ENCODE data around the gene SLC26A9.

SLC26A9 gene

DNA sequence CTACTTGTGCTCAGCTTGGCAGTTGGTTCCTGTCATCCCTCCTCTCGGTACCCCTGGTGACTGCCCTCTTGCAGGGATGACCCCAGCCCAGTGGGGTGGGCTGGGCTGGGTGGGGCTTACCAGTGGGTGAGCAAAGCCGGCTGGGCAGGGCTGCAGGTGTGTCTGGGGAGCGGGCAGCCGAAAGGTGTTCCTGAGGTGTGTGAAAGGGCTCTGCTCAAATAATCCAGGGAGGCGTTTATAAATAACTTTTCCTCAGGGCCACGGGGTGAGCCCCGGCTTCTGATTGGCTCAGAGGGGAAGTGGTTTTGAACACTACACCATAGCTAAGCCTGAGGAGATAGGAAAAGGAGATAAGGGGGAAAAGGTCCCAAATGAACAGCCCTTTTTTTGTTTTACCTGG is at the start of gene SLC26A9:
TSS of gene SLC26A9 (minus strand) at position 212 of the 400 bp plus-strand sequence. CDS start 7,636 bp downstream, outside the sequence.
- no peak for DNase-seq (ENCODE audit: low spot score)

DNA sequence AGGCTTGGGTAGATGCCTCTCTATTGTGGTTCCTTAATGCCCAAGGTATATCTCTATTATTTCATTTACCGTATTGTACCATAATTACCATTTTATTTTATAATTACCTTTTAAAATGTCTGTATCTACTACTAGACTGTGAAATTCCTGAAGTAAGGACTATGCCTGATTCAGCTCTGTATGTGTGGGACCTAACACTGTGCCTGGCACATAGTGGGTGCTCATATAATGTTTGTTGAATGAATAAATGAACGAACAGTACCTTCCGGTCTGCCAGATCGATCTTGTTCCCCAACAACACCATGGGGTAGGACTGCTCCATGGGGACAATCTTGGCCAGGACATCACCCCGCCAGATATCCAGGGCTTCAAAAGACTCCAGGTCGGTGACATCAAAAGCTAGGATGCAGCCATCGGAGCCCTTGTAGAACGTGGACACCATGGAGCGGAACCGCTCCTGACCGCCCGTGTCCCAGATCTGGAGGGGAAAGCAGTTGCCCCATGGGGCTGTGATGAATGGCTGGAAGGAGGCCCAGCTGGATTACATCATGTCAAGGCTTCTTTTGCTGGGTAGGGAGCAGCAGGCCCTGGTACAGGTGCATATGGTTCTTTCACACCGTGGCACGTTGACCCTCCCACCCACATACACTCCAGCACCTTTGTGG is 49.1 kb upstream of the SLC26A9 start:
- no peak for DNase-seq (ENCODE audit: low spot score)

DNA sequence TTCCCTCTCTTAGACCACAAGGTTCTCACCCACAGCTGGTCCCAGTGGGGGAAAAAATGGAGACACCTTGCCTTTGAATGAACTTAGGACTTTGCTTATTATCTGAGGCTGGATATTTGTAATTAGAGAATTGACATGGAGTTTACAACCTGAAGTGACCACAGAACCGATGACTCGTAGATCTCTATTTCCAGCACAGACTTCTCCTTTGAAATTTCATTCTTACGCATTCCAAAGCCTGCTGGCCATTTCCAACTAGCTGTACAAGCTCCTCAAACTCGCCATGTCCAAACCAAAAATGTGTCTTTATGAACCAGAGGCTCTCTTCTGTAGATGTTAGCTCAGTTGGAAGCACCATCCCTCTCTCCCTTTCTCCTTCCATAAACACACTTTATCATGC is 48.0 kb upstream of the SLC26A9 start:
- DNase-seq (ENCODE audit: low spot score), result no peak

DNA sequence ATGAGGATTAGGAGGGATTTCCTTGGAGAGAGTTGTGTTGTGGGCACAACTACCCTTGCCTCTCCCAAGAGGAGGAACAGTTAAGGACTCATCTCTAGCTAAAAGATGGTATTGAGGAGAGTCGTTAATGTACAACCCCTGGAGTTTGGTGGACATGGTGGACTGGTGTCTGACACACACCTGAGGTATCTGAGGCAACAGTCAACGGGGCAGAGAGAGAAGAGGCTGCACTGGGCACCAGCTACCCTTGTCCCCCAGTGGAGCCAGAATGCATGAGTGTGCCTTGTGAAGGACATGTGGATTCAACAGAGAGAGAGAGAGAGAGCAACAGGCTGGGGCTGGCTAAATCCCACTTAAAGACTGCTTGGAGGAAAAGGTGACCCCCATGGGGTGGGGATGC is 47.0 kb upstream of the SLC26A9 start:
- DNase-seq (ENCODE audit: low spot score), result no peak

- DNase-seq (ENCODE audit: low spot score), result no peak
Measured at GRCh38 chr1:205989786-205990185, 46.5 kb upstream of the SLC26A9 start.

DNA sequence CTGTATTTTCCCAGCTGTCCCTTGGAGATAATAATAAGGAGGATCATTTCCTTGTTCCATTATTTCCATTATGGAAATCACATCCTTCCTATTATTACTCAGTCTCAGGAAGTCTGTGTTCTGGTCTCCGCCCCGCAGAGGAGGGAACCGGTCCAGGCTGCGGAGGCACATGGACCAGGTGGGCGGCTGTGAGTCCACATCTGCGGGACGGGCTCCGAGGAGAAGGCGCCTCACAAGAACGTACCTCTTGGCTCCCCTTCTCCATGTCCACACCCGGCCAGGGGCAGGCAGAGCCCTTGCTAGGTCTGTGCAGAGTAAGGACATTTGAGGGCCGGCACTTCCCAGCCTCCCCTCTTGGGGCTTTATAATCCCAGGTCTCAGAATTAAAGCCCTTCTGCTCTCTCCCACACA is 45.3 kb upstream of the SLC26A9 start:
- DNase-seq (ENCODE audit: low spot score), result no peak

DNA sequence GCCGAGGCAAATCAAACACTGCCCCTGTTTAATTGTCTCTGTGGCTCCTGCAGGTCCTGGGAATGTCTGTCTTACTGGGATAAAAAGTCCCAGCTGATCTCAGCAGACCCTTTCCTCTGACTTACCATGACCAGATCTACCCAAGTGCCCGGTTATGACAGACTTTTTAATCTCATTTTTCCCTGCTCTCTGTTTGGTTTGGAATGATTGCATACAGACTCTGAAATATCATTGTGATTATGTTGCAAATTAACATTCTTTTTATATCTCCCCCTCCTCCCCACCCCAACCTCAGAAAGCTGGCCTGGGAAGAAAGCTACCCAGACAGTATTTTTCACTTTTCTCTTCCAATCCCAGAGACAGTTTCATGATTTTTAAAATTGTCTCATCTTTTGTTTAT is 43.6 kb upstream of the SLC26A9 start:
- no peak for DNase-seq (ENCODE audit: low spot score)

GRCh38 chr1:205986292-205986691 is 43.0 kb upstream of the SLC26A9 start:
- DNase-seq (ENCODE audit: low spot score), result no peak

DNA sequence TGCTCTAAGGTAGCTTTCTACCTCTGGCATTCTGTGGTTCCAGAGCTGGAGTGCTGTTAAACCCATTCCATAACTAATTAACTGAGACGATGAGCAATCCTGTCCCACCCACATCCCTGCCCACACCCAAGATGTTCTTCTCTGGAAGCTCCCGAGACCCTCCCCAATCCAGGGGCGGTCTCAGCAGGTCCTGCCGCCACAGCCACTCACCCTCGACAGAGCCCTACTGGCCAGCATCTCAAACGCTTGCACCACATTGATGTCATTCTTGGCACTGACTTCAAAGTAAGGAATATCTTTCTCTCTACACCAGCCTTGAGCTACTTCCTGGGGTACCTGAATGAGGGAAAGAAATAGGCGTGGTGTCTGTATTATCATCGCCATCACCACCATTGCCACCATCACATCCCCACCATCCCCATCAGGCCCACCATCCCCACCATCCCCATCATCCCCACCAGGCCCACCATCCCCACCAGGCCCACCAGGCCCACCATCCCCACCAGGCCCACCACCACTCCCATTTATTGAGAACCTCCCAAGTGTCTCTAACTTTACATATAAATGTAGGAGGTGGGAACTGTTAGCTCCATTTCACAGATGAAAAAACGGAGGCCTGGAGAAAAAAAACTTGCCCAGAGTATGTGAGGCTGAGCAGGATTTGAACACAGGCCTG is 42.2 kb upstream of the SLC26A9 start:
- no peak for DNase-seq (ENCODE audit: low spot score)

GRCh38 chr1:205983925-205984725 is 40.9 kb upstream of the SLC26A9 start:
- DNase-seq (ENCODE audit: low spot score), result peak; percentile 82

DNA sequence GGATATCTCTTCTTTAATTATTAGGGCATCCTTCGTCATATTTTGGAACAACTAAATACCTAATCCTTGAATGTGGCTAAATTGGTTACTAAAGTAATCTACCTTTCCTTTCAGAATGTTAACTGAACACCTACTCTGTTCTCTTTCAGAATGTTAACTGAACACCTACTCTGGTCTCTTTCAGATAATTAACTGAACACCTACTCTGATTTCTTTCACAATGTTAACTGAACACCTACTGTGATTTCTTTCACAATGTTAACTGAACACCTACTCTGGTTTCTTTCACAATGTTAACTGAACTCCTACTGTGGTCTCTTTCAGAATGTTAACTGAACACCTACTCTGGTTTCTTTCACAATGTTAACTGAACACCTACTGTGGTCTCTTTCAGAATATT is 38.0 kb upstream of the SLC26A9 start:
- DNase-seq (ENCODE audit: low spot score), result no peak

DNA sequence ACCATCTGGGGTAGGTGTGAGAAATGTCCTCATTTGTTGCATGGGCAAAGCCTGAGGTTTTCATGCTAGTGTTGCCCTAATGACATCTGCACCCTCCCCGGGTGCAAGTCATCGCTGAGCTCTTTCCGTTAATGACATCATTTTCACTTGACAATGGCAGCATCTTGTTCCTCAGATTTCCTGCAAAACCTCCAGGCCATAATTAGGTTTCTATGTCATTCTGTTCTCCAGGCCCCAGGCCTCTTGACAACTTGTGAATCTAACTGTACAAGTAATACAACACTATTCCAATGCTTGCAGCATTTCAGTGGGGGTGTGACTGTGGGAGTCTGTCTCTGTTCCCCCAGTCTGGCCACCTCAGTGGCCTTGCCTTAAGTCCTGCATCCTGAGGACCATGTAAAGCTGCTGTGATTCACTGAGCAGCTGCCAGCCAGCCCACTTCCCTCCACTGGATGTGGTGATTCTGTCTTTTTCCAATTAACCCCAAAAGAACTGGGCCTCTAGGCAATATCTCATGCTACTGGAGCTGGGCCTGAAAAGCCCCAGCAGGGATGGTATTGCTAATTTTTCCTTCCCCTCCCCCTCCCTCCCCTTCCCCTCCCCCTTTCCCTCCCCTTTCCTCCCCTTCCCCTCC is 37.1 kb upstream of the SLC26A9 start:
- DNase-seq (ENCODE audit: low spot score), result no peak

DNA sequence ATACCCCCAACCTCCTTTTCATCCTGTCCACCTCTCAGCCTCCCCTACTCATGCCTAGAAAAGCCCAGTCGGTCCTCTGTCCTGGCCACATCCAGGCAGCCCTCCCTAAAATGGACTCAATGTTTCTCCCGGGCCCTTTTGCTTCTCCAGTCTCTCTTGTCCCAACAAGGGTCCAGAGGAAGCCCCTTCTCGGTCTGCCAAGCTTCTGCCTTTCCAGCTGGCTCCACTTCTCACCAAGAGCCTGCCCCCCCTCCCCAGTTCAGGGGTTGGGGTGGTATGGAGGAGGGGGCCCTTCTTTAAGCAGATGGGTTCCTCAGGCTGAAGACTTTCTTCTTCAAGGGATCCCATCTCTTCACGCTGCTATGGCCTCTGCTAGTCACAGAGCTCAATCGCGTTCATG is 36.0 kb upstream of the SLC26A9 start:
- no peak for DNase-seq (ENCODE audit: low spot score)

DNA sequence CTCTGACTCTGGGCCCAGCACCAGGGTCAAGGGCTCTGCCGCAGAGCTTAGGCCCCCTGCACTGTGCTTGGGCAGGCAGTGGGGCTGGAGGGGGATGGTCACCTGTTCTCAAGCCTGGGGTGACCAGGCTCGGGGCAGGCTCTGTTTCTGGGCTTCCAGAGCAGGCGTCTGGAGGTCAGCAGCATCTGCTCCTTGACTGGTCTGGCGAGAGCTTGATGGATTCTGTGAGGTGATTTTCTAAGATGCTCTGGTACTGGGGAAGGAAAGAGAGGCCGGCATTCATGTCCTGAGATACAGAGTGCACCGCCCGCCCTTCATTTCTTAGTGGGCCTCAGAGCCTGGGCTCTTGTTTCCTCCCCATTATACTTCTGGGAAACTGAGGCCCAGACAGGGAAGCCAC is 35.4 kb upstream of the SLC26A9 start:
- no peak for DNase-seq (ENCODE audit: low spot score)

GRCh38 chr1:205977402-205978014 is 34.3 kb upstream of the SLC26A9 start:
- DNase-seq (ENCODE audit: low spot score), result peak; percentile 89

DNA sequence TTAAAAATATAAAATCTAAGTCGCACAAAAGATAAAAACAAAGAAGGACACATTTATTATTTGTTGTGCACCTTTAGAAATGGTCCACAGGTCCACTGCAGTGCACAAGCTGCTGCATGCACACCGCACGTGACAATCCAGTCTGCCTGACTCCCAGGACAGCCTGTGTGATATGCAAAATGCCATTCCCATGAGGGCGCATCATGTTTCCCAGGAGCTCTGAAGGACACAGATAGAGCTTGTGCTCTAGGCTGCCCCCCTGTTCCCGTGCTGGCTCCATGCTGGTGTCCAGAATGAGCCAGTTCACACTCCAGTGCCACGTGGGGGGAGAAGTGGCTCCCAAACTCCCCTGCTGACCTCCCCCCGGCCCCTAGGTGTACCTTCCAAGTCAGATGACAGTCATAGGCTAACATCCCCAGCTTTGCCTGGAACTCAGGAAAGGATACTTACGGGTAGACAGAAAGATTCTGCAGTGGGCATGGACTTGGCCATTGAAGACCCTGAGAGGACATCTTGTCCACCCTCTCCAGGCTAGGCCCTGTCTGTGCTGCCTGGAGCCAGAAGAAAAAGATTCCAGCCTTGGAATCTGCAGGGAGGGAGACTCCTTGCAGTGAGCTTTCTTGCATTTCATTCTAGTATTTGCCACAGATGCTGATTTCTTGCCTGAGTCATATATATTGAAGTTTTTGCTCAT is 33.6 kb upstream of the SLC26A9 start:
- DNase-seq (ENCODE audit: low spot score), result no peak

DNA sequence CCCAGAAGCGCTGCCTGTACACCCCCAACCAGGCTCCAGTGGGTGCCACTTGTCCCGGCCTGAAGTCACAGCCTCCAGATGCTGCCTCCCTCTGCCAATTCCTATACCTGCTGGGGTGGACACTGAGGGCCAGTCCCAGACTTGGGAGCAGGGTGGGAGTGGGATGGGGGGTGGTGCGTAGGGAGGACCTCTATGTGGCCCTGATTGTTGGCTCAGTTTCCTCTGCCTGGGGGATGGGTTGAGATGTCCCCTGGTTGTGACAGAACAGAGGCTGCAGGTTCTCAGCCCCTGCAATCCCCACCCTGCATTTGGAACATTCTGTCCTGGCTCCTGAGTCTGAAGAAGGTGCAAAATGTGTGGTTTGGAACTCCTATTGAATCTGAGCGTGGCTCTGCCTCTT is 32.8 kb upstream of the SLC26A9 start:
- DNase-seq (ENCODE audit: low spot score), result no peak

DNA sequence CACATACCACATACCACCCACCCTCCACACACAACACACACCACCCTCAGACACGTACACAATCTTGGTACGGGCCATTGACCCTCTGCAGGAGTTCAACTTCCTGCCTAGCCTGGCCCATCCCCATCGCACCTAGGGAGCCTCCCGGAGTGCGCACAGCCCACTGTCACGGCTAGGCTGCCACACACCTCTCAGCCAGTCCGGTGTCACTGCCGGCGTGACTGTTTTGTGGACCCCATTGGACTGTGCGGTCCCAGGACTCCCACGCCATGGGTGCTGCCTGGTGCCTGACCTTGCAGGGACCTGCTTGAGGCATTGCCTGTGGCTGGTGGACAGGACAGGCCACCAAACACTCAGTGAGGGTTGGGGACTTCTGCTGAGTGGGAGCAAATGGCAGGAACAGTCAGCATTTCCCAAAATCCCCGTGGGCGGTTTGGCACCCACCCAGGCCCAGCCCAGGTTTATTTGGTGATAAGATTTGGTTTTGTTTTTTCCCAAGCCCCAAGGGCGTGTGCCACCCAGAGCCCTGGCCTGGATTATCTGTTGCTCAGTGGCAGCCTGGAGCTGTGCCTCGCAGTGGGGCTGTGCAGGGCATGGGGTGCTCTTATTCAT is 32.2 kb upstream of the SLC26A9 start:
- no peak for DNase-seq (ENCODE audit: low spot score)

- DNase-seq (ENCODE audit: low spot score), result no peak
Measured at GRCh38 chr1:205974712-205975111, 31.5 kb upstream of the SLC26A9 start.

- no peak for DNase-seq (ENCODE audit: low spot score)
Measured at GRCh38 chr1:205973377-205974232, 30.3 kb upstream of the SLC26A9 start.

All from D341Med (cell line).